GM12878 (cell line): ENCODE data around the gene TENT4B. TPM values are rescaled to one million over a fixed set of nuclear protein-coding genes. Genes with fewer than 3 reads are reported as not detected.

Experiments
- ATAC-seq: fragments of 200-7000 bp; cut with Tn5 transposase; 3 replicates; pipeline ENCODE4 v1.9.1; 2020; ENCODE audit warnings: mild to moderate bottlenecking, moderate library complexity
- BruUV-seq: library from RNA; stranded (reverse); fragments of 400-500 nt; replicated peaks from 2 replicates; lab custom pipeline; 2021; lab: Mats Ljungman, UMichigan
- CTCF ChIA-PET: fragments of 300-600 bp; sonication (Branson Sonifier 250); formaldehyde crosslinking; extraction: SDS; loops from one replicate; lab custom pipeline; 2021; ENCODE audit warnings: inconsistent platforms; lab: Yijun Ruan, JAX
- POLR2A ChIA-PET: fragments of 350-600 bp; formaldehyde crosslinking; extraction: SDS; loops from one replicate; lab custom pipeline; 2021; ENCODE audit warnings: inconsistent platforms; lab: Charles Lee
- RAD21 ChIA-PET: fragments of 300-600 bp; sonication (Branson Sonifier 250); formaldehyde crosslinking; loops from one replicate; lab custom pipeline; 2023; ENCODE audit warnings: antibody characterized with exemption; ENCODE audit not compliant: unreplicated experiment; lab: Charles Lee
- SMC1A ChIA-PET: fragments of 300-600 bp; sonication (Branson Sonifier 250); formaldehyde crosslinking; loops from one replicate; lab custom pipeline; 2023; ENCODE audit not compliant: unreplicated experiment, uncharacterized antibody; lab: Charles Lee
- DNase-seq: peaks from one replicate; pipeline ENCODE4 v3.0.0-alpha.2; 2011; ENCODE audit warnings: low read depth, low spot score
- FAIRE-seq: peaks from 3 replicates; lab custom pipeline; 2011; peaks lifted over from hg19 to GRCh38; lab: Jason Lieb, UNC
- H2AFZ ChIP-seq: 2 replicates; pipeline ENCODE4 v1.6.0; 2011; ENCODE audit warnings: low read depth, low read length, control low read depth; ENCODE audit not compliant: control insufficient read depth
- H3K27ac ChIP-seq: 2 replicates; pipeline ENCODE4 v1.5.1; 2011; ENCODE audit warnings: control low read depth; ENCODE audit not compliant: control insufficient read depth, insufficient read depth
- H3K27me3 ChIP-seq, 2 experiments: replicated peaks in 1 of 2; 2 replicates each; pipeline versions ENCODE4 v1.6.0 to v1.6.1; 2011; ENCODE audit warnings: low read length in 1 of 2; ENCODE audit not compliant: control insufficient read depth in 2 of 2, insufficient read depth in 2 of 2
- H3K36me3 ChIP-seq, 2 experiments: 2 replicates each; pipeline ENCODE4 v1.5.1; 2011; ENCODE audit warnings: low read length in 1 of 2; ENCODE audit not compliant: control insufficient read depth in 2 of 2, insufficient read depth in 2 of 2
- H3K4me1 ChIP-seq: 2 replicates; pipeline ENCODE4 v1.6.1; 2011; ENCODE audit warnings: mild to moderate bottlenecking, low read length, moderate library complexity, mixed read lengths; ENCODE audit not compliant: control insufficient read depth, insufficient read depth
- H3K4me2 ChIP-seq: 2 replicates; pipeline ENCODE4 v1.6.0; 2011; ENCODE audit warnings: control low read depth; ENCODE audit not compliant: control insufficient read depth, insufficient read depth
- H3K4me3 ChIP-seq: fragments of 200-600 bp; sonication (generic); 2 replicates; pipeline ENCODE4 v1.5.1; 2016
- H3K79me2 ChIP-seq: 2 replicates; pipeline ENCODE4 v1.6.0; 2011; ENCODE audit warnings: low read length; ENCODE audit not compliant: control insufficient read depth, insufficient read depth
- H3K9ac ChIP-seq: 2 replicates; pipeline ENCODE4 v1.8.0; 2011; ENCODE audit warnings: low read length, control low read depth, mixed read lengths; ENCODE audit not compliant: control insufficient read depth, insufficient read depth
- H3K9me3 ChIP-seq: replicated peaks from 3 replicates; pipeline ENCODE4 v1.5.1; 2011; ENCODE audit warnings: mild to moderate bottlenecking, low read length; ENCODE audit not compliant: control insufficient read depth, insufficient read depth
- H4K20me1 ChIP-seq: 2 replicates; pipeline ENCODE4 v1.6.0; 2011; ENCODE audit not compliant: control insufficient read depth, insufficient read depth
- CBFB ChIP-seq: IDR thresholded peaks from 2 replicates; pipeline ENCODE4 v1.6.1; 2016; ENCODE audit warnings: antibody characterized with exemption, low read depth
- CREM ChIP-seq: IDR thresholded peaks from 2 replicates; pipeline ENCODE4 v1.6.1; 2014; ENCODE audit warnings: antibody characterized with exemption, low read depth
- EED ChIP-seq: sonication (generic); IDR thresholded peaks from 2 replicates; pipeline ENCODE4 v1.6.1; 2016; ENCODE audit warnings: antibody characterized with exemption, low read depth
- EGR1 ChIP-seq, 2 experiments: IDR thresholded peaks; 1 replicate in 1 of 2; 2 replicates in 1 of 2; pipeline ENCODE4 v1.6.1; 2011 to 2012; ENCODE audit warnings: low read depth in 2 of 2, low read length in 2 of 2, borderline replicate concordance in 1 of 2, mild to moderate bottlenecking in 1 of 2, moderate library complexity in 1 of 2
- EP300 ChIP-seq, 2 experiments: fragments of 150-350 bp in 1 of 2; IDR thresholded peaks; 2 replicates each; pipeline ENCODE4 v1.6.1; 2011 to 2012; ENCODE audit warnings: low read depth in 2 of 2, low read length in 2 of 2, borderline replicate concordance in 1 of 2, improper control_type of control experiment in 1 of 2, inconsistent platforms in 1 of 2; ENCODE audit not compliant: control insufficient read depth in 1 of 2
- GATAD2B ChIP-seq: fragments of 450-650 bp; conservative IDR thresholded peaks from 2 replicates; pipeline ENCODE4 v1.6.1; 2017; ENCODE audit warnings: low read depth, mild to moderate bottlenecking, moderate library complexity
- IKZF1 ChIP-seq: fragments of 450-650 bp; conservative IDR thresholded peaks from 2 replicates; pipeline ENCODE4 v1.6.1; 2017; ENCODE audit warnings: antibody characterized with exemption, mild to moderate bottlenecking
- IKZF2 ChIP-seq, 2 experiments: fragments of 450-650 bp; IDR thresholded peaks; 2 replicates each; pipeline ENCODE4 v1.6.1; 2017; ENCODE audit warnings: mild to moderate bottlenecking in 2 of 2, moderate library complexity in 2 of 2
- IRF4 ChIP-seq: IDR thresholded peaks from 2 replicates; pipeline ENCODE4 v1.6.1; 2011; ENCODE audit warnings: low read depth, low read length
- JUNB ChIP-seq: IDR thresholded peaks from 2 replicates; pipeline ENCODE4 v1.6.1; 2016; ENCODE audit warnings: antibody characterized with exemption, mild to moderate bottlenecking
- NFIC ChIP-seq: IDR thresholded peaks from 2 replicates; pipeline ENCODE4 v1.6.1; 2012; ENCODE audit warnings: low read depth, mild to moderate bottlenecking, inconsistent platforms, low read length, moderate library complexity
- PML ChIP-seq: IDR thresholded peaks from 2 replicates; pipeline ENCODE4 v1.6.1; 2012; ENCODE audit warnings: low read length, inconsistent platforms
- SIX5 ChIP-seq: IDR thresholded peaks from 2 replicates; pipeline ENCODE4 v1.6.1; 2011; ENCODE audit warnings: mild to moderate bottlenecking, low read depth, low read length, moderate library complexity; ENCODE audit not compliant: severe bottlenecking
- SRF ChIP-seq, 2 experiments: IDR thresholded peaks; 2 replicates each; pipeline ENCODE4 v1.6.1; 2011; ENCODE audit warnings: low read depth in 2 of 2, low read length in 2 of 2, mild to moderate bottlenecking in 1 of 2, moderate library complexity in 1 of 2
- ZBED1 ChIP-seq: IDR thresholded peaks from 2 replicates; pipeline ENCODE4 v1.6.1; 2016; ENCODE audit warnings: borderline replicate concordance
- WGBS: methylation state at CpG from one replicate; pipeline ENCODE4 v1.1.6; 2016; ENCODE audit warnings: low lambda C conversion rate; ENCODE audit not compliant: insufficient replicate concordance, insufficient coverage; ENCODE audit errors: missing lambda C conversion rate; 5-methylcytosine and 5-hydroxymethylcytosine counted together
- in situ Hi-C: fragments of 300-500 bp; cut with MboI; formaldehyde crosslinking; loops from 9 replicates; pipeline ENCODE4 v1.14.3; 2018; ENCODE audit warnings: mixed read lengths
- intact Hi-C: fragments of 100-400 bp; cut with micrococcal nuclease; formaldehyde crosslinking; loops from one replicate; pipeline ENCODE4 v1.14.2; 2022; ENCODE audit not compliant: unreplicated experiment
- polyA plus RNA-seq, 11 experiments: library from polyadenylated mRNA; depleted of rRNA in 4 of 11; unstranded in 6 of 11; stranded (reverse) in 5 of 11; fragments of >200 nt; fragmentation: Nextera tagmentation in 4 of 11; fragmentation: Illumina TruSeq in 1 of 11; extraction: Ambion mirVana in 4 of 11; extraction: Trizol in 1 of 11; gene quantifications; 1 replicate in 1 of 11; 2 replicates in 10 of 11; pipeline versions ENCODE4 v1.2.1 to v1.2.3, GENCODE V29; 2011 to 2016; ENCODE audit warnings: inconsistent platforms in 2 of 11, missing spikeins in 2 of 11, low read depth in 1 of 11
- total RNA-seq, 4 experiments: library from RNA; depleted of rRNA in 3 of 4; stranded (reverse); fragments of >200 nt in 3 of 4; fragmentation: Illumina TruSeq in 1 of 4; extraction: Trizol in 1 of 4; gene quantifications; 2 replicates each; pipeline versions ENCODE4 v1.2.1 to v1.2.3, GENCODE V29; 2013 to 2021
- TF ChIP-seq, protein P1 (sequence below): fragments of 450-650 bp; IDR thresholded peaks from 2 replicates; pipeline ENCODE4 v1.6.1; 2017; ENCODE audit warnings: low read depth, mild to moderate bottlenecking, moderate library complexity

Gene TENT4B
- total and polyA plus RNA-seq, 10 of the 15 experiments (the other 5 are each of a cell fraction or from before 2014, with no cell fraction given): 4.4 to 16.7 (median 10.8) TPM

GRCh38 chr16:50183316-50183715 is 30.2 kb downstream of the TENT4B start:
- SMC1A ChIA-PET: no interaction called here
- no TSS peak for BruUV-seq
- Histone ChIP-seq H3K9me3 (no peaks in the 10 kb centered on the region), H3K27ac (no peak overlapping the region), H3K4me2 (no peak overlapping the region), H3K36me3 (no peaks in the 10 kb centered on the region; a peak in 3 of 4 replicates), H3K27me3 (no peaks in the 10 kb centered on the region), H4K20me1 (no peaks in the 10 kb centered on the region; the same call in 1 of the 2 replicates), H3K79me2 (peaks cover 48% of the 10 kb centered on the region), H3K9ac (no peak overlapping the region), H3K4me1 (peaks cover 6% of the 10 kb centered on the region; the same call in 1 of the 2 replicates), H2AFZ (no peak overlapping the region), H3K4me3 (no peak overlapping the region)
- TF ChIP-seq SIX5: no peak
- TF ChIP-seq EP300 (IDR thresholded peaks at IDR 0.05; ENCODE audit: borderline replicate concordance in 1 of 2, control insufficient read depth in 1 of 2, low read depth in 2 of 2, low read length in 2 of 2): no peak
- ATAC-seq (no peak), DNase-seq (no peak), FAIRE-seq (no peak)
- intact Hi-C loops: no loop called here
- 61% methylated on average over 4 of the region's 4 CpGs for WGBS
- in situ Hi-C loops: no loop called here
- CTCF ChIA-PET: no interaction called here
- RAD21 ChIA-PET: no interaction called here
- POLR2A ChIA-PET: no interaction called here

DNA sequence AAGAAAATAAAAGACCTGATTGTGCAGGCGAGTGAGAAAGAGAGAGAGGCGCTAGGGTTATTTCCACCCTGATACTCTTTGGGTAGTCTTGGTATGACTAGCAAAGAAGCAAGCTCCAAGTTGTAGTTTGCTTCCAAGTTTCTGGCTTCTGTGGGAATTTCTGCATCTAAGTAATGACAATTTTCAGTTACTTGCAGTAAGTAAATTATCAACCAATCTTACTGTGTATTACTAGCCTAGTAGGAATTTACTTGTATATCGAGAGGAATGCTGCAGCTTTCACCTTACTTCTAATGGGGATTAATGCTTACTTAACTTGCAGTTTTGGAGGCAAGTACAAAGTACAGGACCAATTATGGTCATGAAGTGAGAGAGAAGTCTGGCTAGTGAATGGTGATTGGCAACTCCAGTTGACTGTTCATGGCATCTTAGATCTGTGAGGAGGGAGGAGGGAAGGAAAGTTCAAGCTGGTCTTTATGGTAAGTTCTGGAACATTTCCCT is 31.9 kb downstream of the TENT4B start:
- intact Hi-C loops: no loop called here
- peaks cover 49% of the 10 kb centered on the region for H3K79me2 ChIP-seq
- no peak overlapping the region for H3K9ac ChIP-seq
- no peak overlapping the region for H2AFZ ChIP-seq
- no peak overlapping the region for H3K4me2 ChIP-seq
- H3K4me3 ChIP-seq: no peak overlapping the region
- peak; percentile 70 for FAIRE-seq
- no peaks in the 10 kb centered on the region for H3K9me3 ChIP-seq
- peaks cover 6% of the 10 kb centered on the region; the same call in 1 of the 2 replicates for H3K4me1 ChIP-seq
- ATAC-seq: peak; percentile 52
- ChIA-PET RAD21 (interaction anchor here (0.6 kb wide), 1 partner anchor 88 kb away, joined by 3 read pairs; no protein-coding TSS in a partner anchor), SMC1A (interaction anchor here (0.8 to 1.7 kb wide), 4 partner anchors 10 to 64 kb away, joined by 3 to 5 read pairs (median 4); no protein-coding TSS in a partner anchor), CTCF (interaction anchor here (0.5 to 1.8 kb wide), 3 partner anchors 17 to 117 kb away, joined by 3 to 4 read pairs (median 4); no protein-coding TSS in a partner anchor), POLR2A (interaction anchor here (0.8 to 1.0 kb wide), 2 partner anchors 22 to 46 kb away, joined by 6 to 7 read pairs; no protein-coding TSS in a partner anchor)
- in situ Hi-C loops: no loop called here
- H3K36me3 ChIP-seq: no peaks in the 10 kb centered on the region; a peak in 3 of 4 replicates
- H3K27me3 ChIP-seq: no peaks in the 10 kb centered on the region
- no peaks in the 10 kb centered on the region; the same call in 1 of the 2 replicates for H4K20me1 ChIP-seq
- DNase-seq: no peak
- BruUV-seq: no TSS peak
- WGBS: 33% methylated on average over 3 of the region's 3 CpGs
- H3K27ac ChIP-seq: peak overlapping the region; percentile 18; the same call in 1 of the 2 replicates
- no peak for TF ChIP-seq CBFB
- 0 out of 4 replicates have a peak, but pooled peaks of 1 of the 2 experiments have one; percentile 36 for TF ChIP-seq SRF (IDR thresholded peaks at IDR 0.05; ENCODE audit: low read depth in 2 of 2, low read length in 2 of 2)
- TF ChIP-seq IRF4: peak; percentile 57; the same call in 1 of the 2 replicates
- TF ChIP-seq GATAD2B: no peak
- TF ChIP-seq ZBED1: no peak
- TF ChIP-seq EED: peak; percentile 71
- TF ChIP-seq, protein P1, sequence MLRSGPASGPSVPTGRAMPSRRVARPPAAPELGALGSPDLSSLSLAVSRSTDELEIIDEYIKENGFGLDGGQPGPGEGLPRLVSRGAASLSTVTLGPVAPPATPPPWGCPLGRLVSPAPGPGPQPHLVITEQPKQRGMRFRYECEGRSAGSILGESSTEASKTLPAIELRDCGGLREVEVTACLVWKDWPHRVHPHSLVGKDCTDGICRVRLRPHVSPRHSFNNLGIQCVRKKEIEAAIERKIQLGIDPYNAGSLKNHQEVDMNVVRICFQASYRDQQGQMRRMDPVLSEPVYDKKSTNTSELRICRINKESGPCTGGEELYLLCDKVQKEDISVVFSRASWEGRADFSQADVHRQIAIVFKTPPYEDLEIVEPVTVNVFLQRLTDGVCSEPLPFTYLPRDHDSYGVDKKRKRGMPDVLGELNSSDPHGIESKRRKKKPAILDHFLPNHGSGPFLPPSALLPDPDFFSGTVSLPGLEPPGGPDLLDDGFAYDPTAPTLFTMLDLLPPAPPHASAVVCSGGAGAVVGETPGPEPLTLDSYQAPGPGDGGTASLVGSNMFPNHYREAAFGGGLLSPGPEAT: peak; percentile 40; the same call in 1 of the 2 replicates
- peak; percentile 29 to 59; a peak in 3 of 4 replicates for TF ChIP-seq IKZF2 (IDR thresholded peaks at IDR 0.05)
- 0 out of 2 replicates have a peak, but pooled peaks have one; percentile 20 for TF ChIP-seq CREM
- peak; percentile 63 for TF ChIP-seq JUNB
- TF ChIP-seq IKZF1: peak; percentile 70
- TF ChIP-seq EGR1 (IDR thresholded peaks at IDR 0.05; ENCODE audit: borderline replicate concordance in 1 of 2, low read depth in 2 of 2, low read length in 2 of 2): no peak
- peak; percentile 43; the same call in 1 of the 2 replicates for TF ChIP-seq NFIC
- TF ChIP-seq EP300 (IDR thresholded peaks at IDR 0.05; ENCODE audit: borderline replicate concordance in 1 of 2, control insufficient read depth in 1 of 2, low read depth in 2 of 2, low read length in 2 of 2): peak in 1 of 2 experiments; percentile 9; a peak in 1 of 4 replicates
- no peak for TF ChIP-seq PML
